Vagina (tissue), 2 donors: ENCODE results near the gene MR1. TPM values are rescaled to one million over a fixed set of nuclear protein-coding genes. Genes with fewer than 3 reads are reported as not detected.

Source experiments
- DNase-seq, 2 donors: peaks; one replicate each; pipeline ENCODE4 v3.0.0-alpha.2; 2017; ENCODE audit errors: extremely low spot score in 2 of 2
- H3K27ac ChIP-seq: fragments of 200-600 bp; sonication (generic); one replicate; pipeline ENCODE4 v1.5.1; 2019
- H3K27me3 ChIP-seq: fragments of 200-600 bp; sonication (generic); one replicate; pipeline ENCODE4 v1.5.1; 2019
- H3K36me3 ChIP-seq, 2 donors: fragments of 200-600 bp; sonication (generic); one replicate each; pipeline ENCODE4 v1.5.1; 2017 to 2019
- H3K4me1 ChIP-seq: fragments of 200-600 bp; sonication (generic); one replicate; pipeline ENCODE4 v1.5.1; 2019
- H3K4me3 ChIP-seq, 2 donors: fragments of 200-600 bp; sonication (generic); 1 replicate in 1 of 2; 2 replicates in 1 of 2; pipeline ENCODE4 v1.5.1; 2016 to 2019
- H3K9me3 ChIP-seq: fragments of 200-600 bp; sonication (generic); one replicate; pipeline ENCODE4 v1.5.1; 2019
- CTCF ChIP-seq, 3 experiments: fragments of 450-650 bp in 2 of 3; fragments of 200-600 bp in 1 of 3; sonication (generic) in 1 of 3; IDR thresholded peaks; one replicate each; pipeline ENCODE4 v1.5.1; 2017 to 2019; ENCODE audit warnings: antibody characterized with exemption in 3 of 3, mild to moderate bottlenecking in 2 of 3, moderate library complexity in 2 of 3
- POLR2A ChIP-seq, 2 donors: fragments of 450-650 bp; IDR thresholded peaks; one replicate each; pipeline ENCODE4 v1.6.1; 2017; ENCODE audit warnings: antibody characterized with exemption in 2 of 2, mild to moderate bottlenecking in 2 of 2, moderate library complexity in 2 of 2
- POLR2AphosphoS5 ChIP-seq, 2 donors: sonication (generic); formaldehyde crosslinking; IDR thresholded peaks; one replicate each; pipeline ENCODE4 v1.9.0; 2017; ENCODE audit warnings: antibody characterized with exemption in 2 of 2, mild to moderate bottlenecking in 2 of 2, low read depth in 1 of 2; ENCODE audit not compliant: insufficient read depth in 1 of 2
- intact Hi-C: fragments of 100-400 bp; cut with DNase I; formaldehyde crosslinking; loops from one replicate; pipeline ENCODE4 v1.15.1; 2023
- total RNA-seq: library from RNA; depleted of rRNA; stranded (reverse); fragments of >200 nt; gene quantifications from one replicate; pipeline ENCODE4 v1.2.3, GENCODE V29; 2016

Gene MR1
- total RNA-seq, 1 donor from 2014 or later, result 12.8 TPM

- Histone ChIP-seq H3K27ac (no peak overlapping the region), H3K36me3 (no peaks in the 10 kb centered on the region), H3K9me3 (no peaks in the 10 kb centered on the region), H3K27me3 (no peaks in the 10 kb centered on the region), H3K4me1 (peaks cover 33% of the 10 kb centered on the region), H3K4me3 (no peak overlapping the region)
- intact Hi-C loops, result no loop called here
- TF ChIP-seq POLR2AphosphoS5 (IDR thresholded peaks at IDR 0.05; ENCODE audit: insufficient read depth in 1 of 2, low read depth in 1 of 2) (no peak), POLR2A (IDR thresholded peaks at IDR 0.05) (no peak)
- no peak for DNase-seq
Observed at GRCh38 chr1:181106479-181106878, 72.7 kb downstream of the MR1 start.

- H3K27me3 ChIP-seq, result no peaks in the 10 kb centered on the region
- no peak for TF ChIP-seq CTCF (IDR thresholded peaks at IDR 0.05)
- no peak for TF ChIP-seq POLR2A (IDR thresholded peaks at IDR 0.05)
- H3K36me3 ChIP-seq, result no peaks in the 10 kb centered on the region
- H3K27ac ChIP-seq, result no peak overlapping the region
- intact Hi-C loops, result no loop called here
- H3K9me3 ChIP-seq, result no peaks in the 10 kb centered on the region
- no peak overlapping the region for H3K4me3 ChIP-seq
- H3K4me1 ChIP-seq, result peaks cover 37% of the 10 kb centered on the region
- DNase-seq, result no peak
Observed at GRCh38 chr1:181107711-181108110, 73.9 kb downstream of the MR1 start.

- intact Hi-C loops, result no loop called here
- peaks cover 43% of the 10 kb centered on the region for H3K4me1 ChIP-seq
- H3K36me3 ChIP-seq, result no peaks in the 10 kb centered on the region
- no peak overlapping the region for H3K27ac ChIP-seq
- no peaks in the 10 kb centered on the region for H3K9me3 ChIP-seq
- H3K4me3 ChIP-seq, result no peak overlapping the region
- no peak for DNase-seq
- H3K27me3 ChIP-seq, result no peaks in the 10 kb centered on the region
- TF ChIP-seq POLR2AphosphoS5 (IDR thresholded peaks at IDR 0.05; ENCODE audit: insufficient read depth in 1 of 2, low read depth in 1 of 2) (no peak), POLR2A (IDR thresholded peaks at IDR 0.05) (no peak), CTCF (IDR thresholded peaks at IDR 0.05) (no peak)
Observed at GRCh38 chr1:181108304-181108867, 74.6 kb downstream of the MR1 start.

- no peak overlapping the region for H3K27ac ChIP-seq
- peaks cover 37% of the 10 kb centered on the region for H3K4me1 ChIP-seq
- no peaks in the 10 kb centered on the region for H3K27me3 ChIP-seq
- TF ChIP-seq CTCF (IDR thresholded peaks at IDR 0.05) (no peak), POLR2A (IDR thresholded peaks at IDR 0.05) (no peak), POLR2AphosphoS5 (IDR thresholded peaks at IDR 0.05; ENCODE audit: insufficient read depth in 1 of 2, low read depth in 1 of 2) (no peak)
- H3K36me3 ChIP-seq, result no peaks in the 10 kb centered on the region
- no peak for DNase-seq
- intact Hi-C loops, result no loop called here
- no peak overlapping the region for H3K4me3 ChIP-seq
- H3K9me3 ChIP-seq, result no peaks in the 10 kb centered on the region
Observed at GRCh38 chr1:181110013-181110412, 76.2 kb downstream of the MR1 start.

Other genes starting within 250 kb of the MR1 start
- 13.0 TPM for gene KIAA1614, start 121.1 kb upstream of the MR1 start, total RNA-seq
- 23.3 TPM for gene STX6, start 11.1 kb upstream of the MR1 start, total RNA-seq
- 13.0 TPM for gene IER5, start 54.7 kb downstream of the MR1 start, total RNA-seq